ENCODE results near the gene RAB27A.

RAB27A gene

GRCh38 chr15:55224892-55225291 lies 64.7 kb downstream of the RAB27A start:
- H3K27me3 ChIP-seq (ENCODE audit: low read length) = no peaks in the 10 kb centered on the region
- no peaks in the 10 kb centered on the region for H3K9me3 ChIP-seq (ENCODE audit: insufficient read depth, low read length)
- H3K27ac ChIP-seq (ENCODE audit: low read depth, low read length) = no peak overlapping the region
- no peaks in the 10 kb centered on the region for H3K79me2 ChIP-seq (ENCODE audit: insufficient read depth, low read length)
- no peaks in the 10 kb centered on the region for H3K9me2 ChIP-seq (replicated peaks; ENCODE audit: insufficient read depth, low read length)
- no peak overlapping the region for H3K4me2 ChIP-seq (ENCODE audit: low read depth, low read length, poor library complexity, severe bottlenecking)
- no peaks in the 10 kb centered on the region for H3F3A ChIP-seq (ENCODE audit: insufficient read depth)
- no peak overlapping the region for H3K9ac ChIP-seq (ENCODE audit: low read length)
- TF ChIP-seq, protein P1, sequence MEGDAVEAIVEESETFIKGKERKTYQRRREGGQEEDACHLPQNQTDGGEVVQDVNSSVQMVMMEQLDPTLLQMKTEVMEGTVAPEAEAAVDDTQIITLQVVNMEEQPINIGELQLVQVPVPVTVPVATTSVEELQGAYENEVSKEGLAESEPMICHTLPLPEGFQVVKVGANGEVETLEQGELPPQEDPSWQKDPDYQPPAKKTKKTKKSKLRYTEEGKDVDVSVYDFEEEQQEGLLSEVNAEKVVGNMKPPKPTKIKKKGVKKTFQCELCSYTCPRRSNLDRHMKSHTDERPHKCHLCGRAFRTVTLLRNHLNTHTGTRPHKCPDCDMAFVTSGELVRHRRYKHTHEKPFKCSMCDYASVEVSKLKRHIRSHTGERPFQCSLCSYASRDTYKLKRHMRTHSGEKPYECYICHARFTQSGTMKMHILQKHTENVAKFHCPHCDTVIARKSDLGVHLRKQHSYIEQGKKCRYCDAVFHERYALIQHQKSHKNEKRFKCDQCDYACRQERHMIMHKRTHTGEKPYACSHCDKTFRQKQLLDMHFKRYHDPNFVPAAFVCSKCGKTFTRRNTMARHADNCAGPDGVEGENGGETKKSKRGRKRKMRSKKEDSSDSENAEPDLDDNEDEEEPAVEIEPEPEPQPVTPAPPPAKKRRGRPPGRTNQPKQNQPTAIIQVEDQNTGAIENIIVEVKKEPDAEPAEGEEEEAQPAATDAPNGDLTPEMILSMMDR (IDR thresholded peaks at IDR 0.05; ENCODE audit: insufficient read depth, low read length, poor library complexity, severe bottlenecking) = no peak
- TF ChIP-seq EZH2phosphoT487 (conservative IDR thresholded peaks at IDR 0.05; ENCODE audit: low read length) = no peak
- H3K4me3 ChIP-seq (ENCODE audit: insufficient read depth, low read length, poor library complexity, severe bottlenecking) = no peak overlapping the region
- H4K20me1 ChIP-seq (ENCODE audit: low read depth, low read length) = no peaks in the 10 kb centered on the region
- no peak overlapping the region for H2AFZ ChIP-seq (ENCODE audit: low read depth, low read length, severe bottlenecking)
- H3K36me3 ChIP-seq (ENCODE audit: low read length) = no peaks in the 10 kb centered on the region

DNA sequence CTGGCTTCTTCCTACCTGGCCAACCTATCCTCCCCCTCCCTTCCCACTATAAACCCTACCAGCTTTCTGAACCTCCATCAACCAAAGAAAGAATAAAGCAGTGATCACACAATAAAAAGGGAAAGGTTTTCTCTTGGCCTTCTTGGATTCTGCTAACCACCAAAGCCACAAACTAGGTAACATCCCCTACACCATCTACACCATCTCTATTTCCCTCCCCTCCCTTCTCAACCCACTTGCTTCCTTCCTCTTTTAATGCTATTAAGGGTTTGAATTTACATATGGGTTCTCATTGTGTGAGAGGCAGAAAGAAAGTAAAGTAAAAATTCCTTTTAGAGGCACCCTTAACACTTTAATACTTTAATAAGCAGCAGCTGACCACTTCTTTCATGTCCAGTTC lies 67.0 kb downstream of the RAB27A start:
- Histone ChIP-seq H4K20me1 (ENCODE audit: low read depth, low read length) (no peaks in the 10 kb centered on the region), H3F3A (ENCODE audit: insufficient read depth) (no peaks in the 10 kb centered on the region), H3K27me3 (ENCODE audit: low read length) (no peaks in the 10 kb centered on the region), H3K79me2 (ENCODE audit: insufficient read depth, low read length) (no peaks in the 10 kb centered on the region), H2AFZ (ENCODE audit: low read depth, low read length, severe bottlenecking) (peak overlapping the region; percentile 62), H3K27ac (ENCODE audit: low read depth, low read length) (0 out of 2 replicates have a peak overlapping the region, but pooled peaks have one; percentile 21), H3K9me3 (ENCODE audit: insufficient read depth, low read length) (no peaks in the 10 kb centered on the region), H3K36me3 (ENCODE audit: low read length) (no peaks in the 10 kb centered on the region), H3K9ac (ENCODE audit: low read length) (peak overlapping the region; percentile 22; the same call in 1 of the 2 replicates), H3K4me2 (ENCODE audit: low read depth, low read length, poor library complexity, severe bottlenecking) (peak overlapping the region; percentile 52), H3K9me2 (replicated peaks; ENCODE audit: insufficient read depth, low read length) (no peaks in the 10 kb centered on the region), H3K4me3 (ENCODE audit: insufficient read depth, low read length, poor library complexity, severe bottlenecking) (no peak overlapping the region)
- TF ChIP-seq EZH2phosphoT487 (conservative IDR thresholded peaks at IDR 0.05; ENCODE audit: low read length) = no peak
- TF ChIP-seq, protein P1 (IDR thresholded peaks at IDR 0.05; ENCODE audit: insufficient read depth, low read length, poor library complexity, severe bottlenecking) = no peak

- no peak overlapping the region for H3K9ac ChIP-seq (ENCODE audit: low read length)
- no peaks in the 10 kb centered on the region for H3K9me2 ChIP-seq (replicated peaks; ENCODE audit: insufficient read depth, low read length)
- H3K9me3 ChIP-seq (ENCODE audit: insufficient read depth, low read length) = no peaks in the 10 kb centered on the region
- H2AFZ ChIP-seq (ENCODE audit: low read depth, low read length, severe bottlenecking) = no peak overlapping the region
- no peaks in the 10 kb centered on the region for H3K79me2 ChIP-seq (ENCODE audit: insufficient read depth, low read length)
- H3K27me3 ChIP-seq (ENCODE audit: low read length) = no peaks in the 10 kb centered on the region
- no peaks in the 10 kb centered on the region for H3F3A ChIP-seq (ENCODE audit: insufficient read depth)
- H3K36me3 ChIP-seq (ENCODE audit: low read length) = no peaks in the 10 kb centered on the region
- no peak overlapping the region for H3K4me2 ChIP-seq (ENCODE audit: low read depth, low read length, poor library complexity, severe bottlenecking)
- H4K20me1 ChIP-seq (ENCODE audit: low read depth, low read length) = no peaks in the 10 kb centered on the region
- TF ChIP-seq, protein P1 (IDR thresholded peaks at IDR 0.05; ENCODE audit: insufficient read depth, low read length, poor library complexity, severe bottlenecking) = no peak
- no peak for TF ChIP-seq EZH2phosphoT487 (conservative IDR thresholded peaks at IDR 0.05; ENCODE audit: low read length)
- no peak overlapping the region for H3K27ac ChIP-seq (ENCODE audit: low read depth, low read length)
- H3K4me3 ChIP-seq (ENCODE audit: insufficient read depth, low read length, poor library complexity, severe bottlenecking) = no peak overlapping the region
Observed at GRCh38 chr15:55221090-55222011, 68.3 kb downstream of the RAB27A start.

Data from SU-DHL-6 (cell line).